HG02678 (cell line): Measurements from ENCODE around the gene ARHGDIA.

Experiments used
- ATAC-seq: cut with Tn5 transposase; IDR thresholded peaks from one replicate; pipeline ENCODE4 v1.9.1; 2021; ENCODE audit warnings: mild to moderate bottlenecking, moderate library complexity; ENCODE audit not compliant: unreplicated experiment

Gene ARHGDIA

DNA sequence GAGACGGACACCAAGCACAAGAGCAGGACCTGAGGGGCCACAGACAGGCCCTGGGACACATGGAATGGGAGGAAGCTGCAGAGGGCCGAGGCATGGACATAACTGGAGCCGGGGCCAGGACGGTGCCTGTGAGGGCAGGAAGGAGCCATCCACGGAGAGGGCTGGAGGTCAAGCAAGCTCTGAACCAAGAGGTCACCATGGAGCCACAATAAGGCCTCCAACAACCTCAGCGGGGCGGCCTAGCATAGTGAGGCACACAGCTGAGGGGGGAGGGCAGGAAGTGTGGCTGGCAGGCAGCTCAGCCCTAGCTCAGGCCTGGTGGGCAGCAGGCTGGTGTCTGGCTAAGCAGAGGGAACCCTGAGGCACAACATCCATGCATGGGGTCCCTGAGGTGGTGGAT is 42.5 kb downstream of the ARHGDIA start:
- no peak for ATAC-seq

DNA sequence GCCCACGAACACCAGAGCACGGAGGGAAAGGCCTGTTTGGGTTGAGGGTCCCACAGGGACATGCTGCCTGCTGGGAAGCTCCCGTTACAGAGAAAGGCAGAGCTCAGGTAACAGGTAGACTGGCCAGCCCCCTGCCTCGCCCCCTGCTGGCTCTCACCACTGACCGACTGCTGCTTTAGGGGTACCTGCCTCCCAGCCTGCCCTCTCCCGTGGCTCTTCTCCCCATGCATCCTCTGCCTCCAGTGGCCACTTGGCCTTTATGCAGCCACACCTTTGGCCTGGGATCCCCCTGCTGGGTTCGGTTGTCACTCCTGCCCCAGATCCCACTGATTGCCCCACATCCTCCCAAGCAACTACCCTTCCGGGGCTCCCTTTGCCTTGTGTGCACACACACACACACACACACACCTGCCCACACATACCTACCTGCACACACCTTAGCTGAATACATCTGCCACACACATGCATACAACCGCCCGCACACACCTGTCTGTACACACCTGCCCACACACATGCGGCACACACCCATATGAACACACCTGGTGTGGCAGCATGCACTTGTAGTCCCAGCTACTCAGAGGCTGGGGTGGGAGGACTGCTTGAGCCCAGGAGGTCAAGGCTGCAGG is 45.2 kb downstream of the ARHGDIA start:
- ATAC-seq: no peak

DNA sequence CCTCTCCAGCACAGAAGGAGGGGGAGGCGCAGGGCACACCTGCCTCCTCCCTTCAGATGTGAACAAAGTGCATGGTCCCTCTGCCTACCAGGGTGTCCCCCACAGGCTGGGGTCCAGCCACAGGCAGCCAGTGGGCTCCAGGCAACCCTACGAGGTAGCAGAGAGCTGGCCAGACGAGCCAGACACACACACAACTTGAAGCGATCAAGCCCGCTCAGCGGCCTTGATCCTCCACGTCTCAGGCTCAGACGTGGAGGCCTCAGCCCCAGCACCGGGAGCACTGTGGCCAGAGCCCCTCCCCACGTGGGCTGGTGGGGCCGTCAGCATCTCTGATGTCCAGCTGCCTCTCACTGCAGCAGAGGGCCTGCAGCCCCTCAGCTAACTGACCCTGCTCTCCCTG is 46.5 kb downstream of the ARHGDIA start:
- no peak for ATAC-seq

DNA sequence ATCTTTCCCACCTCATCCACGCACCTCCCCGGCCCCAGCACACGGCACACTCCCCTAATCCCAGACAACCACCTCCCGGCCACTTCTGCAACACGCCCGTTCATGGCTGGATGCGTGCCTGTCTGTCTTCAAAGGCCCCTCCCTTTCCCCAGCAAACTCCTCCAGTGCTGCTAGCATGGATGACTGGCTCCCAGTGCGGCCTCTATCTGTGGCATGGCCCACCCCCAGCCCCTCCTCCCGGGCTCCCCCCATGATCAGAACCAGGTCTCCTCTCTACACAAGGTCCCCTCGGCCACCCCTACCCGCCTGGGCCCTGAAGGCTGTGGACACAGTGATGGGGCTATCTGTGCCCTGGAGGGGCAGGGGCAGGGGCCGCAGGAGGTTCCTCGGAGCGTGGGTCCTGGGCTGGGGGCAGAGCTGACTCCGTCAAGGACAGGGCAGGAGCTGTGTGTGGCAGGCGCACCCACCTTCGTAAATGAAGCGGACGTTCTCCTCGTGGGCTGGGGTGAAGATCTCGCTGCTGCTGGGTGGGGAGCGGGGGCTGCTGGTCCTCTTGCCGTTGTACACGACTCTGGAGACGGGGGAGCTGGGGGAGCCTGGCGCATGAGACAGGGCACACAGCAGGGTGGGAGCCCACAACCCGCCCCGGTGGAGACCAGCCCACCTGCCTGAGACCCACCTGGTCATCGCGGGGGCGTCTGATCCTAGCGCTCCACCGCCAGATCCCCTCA is 47.2 kb downstream of the ARHGDIA start:
- no peak for ATAC-seq

DNA sequence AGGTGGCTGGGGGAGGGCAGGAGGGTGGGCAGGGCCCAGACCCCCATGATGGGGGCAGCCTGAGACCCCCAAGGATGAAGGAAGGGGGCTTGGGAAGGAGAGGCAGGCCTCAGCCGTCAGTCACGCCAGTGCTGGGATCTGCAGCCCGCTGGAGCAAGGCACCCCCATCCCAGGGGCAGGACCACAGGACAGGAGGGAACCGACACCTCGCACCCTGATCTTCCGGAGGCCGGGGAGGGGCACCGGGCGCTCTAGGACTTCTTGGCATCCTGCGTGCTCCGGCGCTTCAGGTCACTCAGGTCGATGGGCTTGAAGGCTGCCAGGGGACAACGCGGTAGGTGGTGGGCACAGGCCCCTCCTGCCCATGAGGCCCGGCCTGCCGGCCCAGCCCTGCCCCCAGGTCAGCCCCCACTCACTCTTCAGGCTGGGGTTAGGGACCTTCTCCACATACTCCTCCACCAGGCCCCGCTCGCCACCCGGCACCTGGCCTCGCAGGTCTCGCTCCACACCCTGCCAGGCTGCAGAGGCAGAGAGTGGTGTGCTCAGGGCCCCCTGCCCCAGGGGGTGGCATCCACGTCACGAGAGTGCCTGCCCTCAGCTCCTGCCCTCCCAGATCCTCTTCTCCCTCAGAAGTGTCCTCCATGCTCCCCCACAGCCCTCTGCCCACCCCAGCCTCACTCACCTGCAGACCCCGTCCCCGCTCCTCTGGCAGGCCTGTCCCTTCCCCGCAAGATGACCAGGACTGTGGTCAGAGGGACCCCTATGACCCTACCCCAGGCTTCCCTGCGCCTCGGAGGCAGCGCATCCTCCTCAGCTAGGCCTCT is 47.9 kb downstream of the ARHGDIA start:
- ATAC-seq: no peak

DNA sequence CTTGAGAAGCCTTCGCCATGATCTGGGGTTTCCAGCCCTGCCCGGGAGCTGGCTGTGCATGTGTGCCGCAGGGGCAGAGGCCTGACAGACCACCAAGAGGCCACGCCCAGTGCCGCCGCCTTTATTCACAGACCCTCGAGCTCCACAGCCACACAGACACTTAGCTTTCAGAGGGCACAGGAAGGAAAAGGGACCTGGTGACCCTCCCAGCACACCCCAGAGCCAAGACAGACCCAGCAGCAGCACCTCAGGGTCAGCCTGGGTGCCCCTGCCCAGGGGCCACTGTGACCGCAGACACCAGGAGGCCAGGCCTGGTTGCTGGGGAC is 48.9 kb downstream of the ARHGDIA start:
- no peak for ATAC-seq

DNA sequence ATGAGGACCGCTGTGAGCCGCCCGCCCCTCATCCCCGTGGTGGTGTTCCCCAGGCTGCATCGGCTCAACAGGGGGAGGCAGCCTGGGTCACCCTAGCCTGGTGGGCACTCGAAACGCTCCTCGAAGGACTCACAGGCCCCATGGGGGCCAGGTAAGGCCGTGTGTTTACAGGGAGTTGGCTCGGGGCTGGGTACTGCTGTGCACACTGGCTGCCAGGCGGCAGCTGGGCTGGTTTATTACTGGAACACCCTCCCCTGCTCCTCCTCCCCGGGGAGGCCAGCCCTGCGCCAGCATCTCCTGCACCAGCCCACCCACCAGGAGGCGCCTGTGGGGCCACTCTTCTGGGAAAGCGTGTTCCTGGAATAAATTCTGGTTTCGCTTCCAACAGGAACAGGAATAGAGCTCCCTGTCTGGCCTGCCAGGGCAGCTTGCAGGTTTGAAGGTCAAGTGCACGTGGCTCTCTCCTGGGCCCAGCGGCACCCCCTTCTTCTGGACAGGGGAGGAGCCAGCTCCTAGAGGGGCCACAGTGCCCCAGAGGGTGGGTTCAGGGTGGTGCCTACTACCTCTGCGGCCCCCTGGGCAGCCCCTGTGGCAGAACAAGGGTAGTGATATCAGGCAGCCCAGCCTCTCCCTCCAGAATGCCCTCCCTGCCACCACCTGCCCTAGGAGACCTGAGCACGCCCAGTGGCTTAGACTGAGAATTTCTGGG is 49.4 kb downstream of the ARHGDIA start:
- ATAC-seq: no peak

DNA sequence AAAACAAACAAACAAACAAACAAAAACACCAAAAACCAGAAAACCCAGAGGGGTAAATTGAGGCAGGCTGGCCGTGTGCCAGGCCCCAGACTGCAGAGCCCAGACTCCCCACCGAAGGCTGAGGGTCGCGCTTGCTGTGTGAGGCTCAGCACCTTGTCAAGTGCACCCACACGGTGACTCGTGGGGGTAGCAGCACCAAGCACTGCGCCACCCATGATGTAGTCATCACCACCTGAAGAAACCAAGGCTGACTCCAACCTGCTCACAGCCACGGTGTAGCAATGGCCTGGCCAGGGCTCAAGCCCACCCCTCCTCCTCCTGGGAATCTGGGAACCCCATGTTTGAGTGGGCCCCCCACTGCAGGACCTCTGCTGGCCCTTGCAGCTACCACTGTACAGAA is 50.0 kb downstream of the ARHGDIA start:
- ATAC-seq: no peak

DNA sequence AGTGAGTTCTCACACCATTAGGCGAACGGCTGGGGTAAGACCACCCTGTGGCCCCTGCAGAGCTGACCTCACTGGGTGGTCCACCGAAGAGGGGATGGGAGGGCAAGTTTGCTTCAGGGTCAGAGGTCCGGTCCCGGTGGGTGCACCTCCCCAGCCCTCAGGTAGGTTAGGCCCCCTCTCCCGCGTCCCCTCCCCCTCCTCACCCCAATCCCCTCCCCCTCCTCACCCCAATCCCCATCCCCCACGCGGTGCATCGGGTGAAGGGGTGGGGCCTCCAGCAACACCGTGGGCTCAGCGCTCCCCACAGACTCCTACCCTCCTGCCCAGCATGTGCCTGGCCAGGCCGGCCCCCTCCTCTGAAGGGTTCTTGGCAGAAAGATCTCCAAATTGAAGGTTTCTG is 51.4 kb downstream of the ARHGDIA start:
- ATAC-seq: no peak

DNA sequence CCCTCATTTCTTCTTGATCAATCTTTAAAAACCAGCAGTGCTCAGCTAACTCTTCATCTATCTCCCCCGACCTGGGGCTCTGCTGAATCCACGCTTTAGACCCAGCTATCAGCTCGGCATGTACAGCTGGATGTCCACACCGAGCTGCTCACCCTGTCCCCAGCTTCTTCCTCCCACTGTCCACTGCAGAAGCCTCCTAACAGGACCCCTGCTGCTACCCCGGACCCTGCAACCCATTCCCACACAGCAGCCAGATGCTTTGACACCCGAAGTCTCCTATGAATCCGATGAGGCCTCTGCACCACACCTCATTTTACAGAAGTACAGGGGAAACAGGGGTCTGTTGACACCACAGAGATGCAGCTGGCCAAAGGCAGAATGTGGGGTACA is 53.4 kb downstream of the ARHGDIA start:
- ATAC-seq: no peak
